Posterior vena cava (tissue), 2 donors: ENCODE results near the gene C2CD4D. TPM values are rescaled to one million over a fixed set of nuclear protein-coding genes. Genes with fewer than 3 reads are reported as not detected.
A peak's percentile ranks its signal among the peaks of the same experiment; 100 is the strongest.
"Not testable (repeated sequence)": the region's sequence is repeated elsewhere in the genome, so short reads cannot be mapped to it uniquely, and the experiment has no call there.

Source experiments
- DNase-seq: peaks from one replicate; pipeline ENCODE4 v3.0.0-alpha.2; 2020; ENCODE audit warnings: low spot score
- intact Hi-C, 2 donors: fragments of 100-400 bp; cut with DNase I; formaldehyde crosslinking; loops; one replicate each; pipeline versions ENCODE4 v1.14.1 to v1.14.2; 2022 to 2023
- total RNA-seq, 2 donors: library from RNA; stranded (reverse); fragmentation: NEBNext Ultra II Directional; extraction: Animal tissue kit (Norgen Biotek cat#: 25700); gene quantifications; one replicate each; pipeline ENCODE4 v1.2.1, GENCODE V29; 2021
- donor health status: DM: yes; HTN: yes; CAD: no.
- donor health status: DM: yes; HTN: yes; CAD: no.

Gene C2CD4D
- total RNA-seq, 2 donors from 2014 or later: not detected

- intact Hi-C loops: no loop called here
- DNase-seq: no peak
Observed at GRCh38 chr1:151860504-151861187, 21.0 kb upstream of the C2CD4D start.

DNA sequence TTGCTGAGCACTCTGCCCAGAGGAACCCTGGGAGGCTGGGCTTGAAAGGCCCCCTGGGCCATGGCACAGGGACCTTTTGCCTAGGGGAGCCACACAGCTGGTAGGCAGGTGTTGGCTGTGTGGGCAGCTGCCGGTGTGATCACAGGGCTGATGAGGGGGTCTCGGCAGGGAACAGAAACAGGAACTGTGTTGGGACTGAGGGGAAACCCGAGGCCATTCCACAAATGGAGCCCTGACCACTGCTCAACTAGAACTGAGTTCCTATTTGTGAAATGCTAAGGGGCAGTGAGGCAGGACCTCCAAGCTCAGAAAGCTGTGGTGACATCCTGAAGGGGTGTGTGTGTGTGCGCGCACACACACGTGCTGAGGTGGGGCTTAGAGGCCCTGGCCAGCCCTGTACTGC, 20.3 kb upstream of the C2CD4D start:
- intact Hi-C loops: no loop called here
- no peak for DNase-seq

- intact Hi-C loops: no loop called here
- no peak for DNase-seq
Observed at GRCh38 chr1:151858886-151859665, 19.5 kb upstream of the C2CD4D start.

DNA sequence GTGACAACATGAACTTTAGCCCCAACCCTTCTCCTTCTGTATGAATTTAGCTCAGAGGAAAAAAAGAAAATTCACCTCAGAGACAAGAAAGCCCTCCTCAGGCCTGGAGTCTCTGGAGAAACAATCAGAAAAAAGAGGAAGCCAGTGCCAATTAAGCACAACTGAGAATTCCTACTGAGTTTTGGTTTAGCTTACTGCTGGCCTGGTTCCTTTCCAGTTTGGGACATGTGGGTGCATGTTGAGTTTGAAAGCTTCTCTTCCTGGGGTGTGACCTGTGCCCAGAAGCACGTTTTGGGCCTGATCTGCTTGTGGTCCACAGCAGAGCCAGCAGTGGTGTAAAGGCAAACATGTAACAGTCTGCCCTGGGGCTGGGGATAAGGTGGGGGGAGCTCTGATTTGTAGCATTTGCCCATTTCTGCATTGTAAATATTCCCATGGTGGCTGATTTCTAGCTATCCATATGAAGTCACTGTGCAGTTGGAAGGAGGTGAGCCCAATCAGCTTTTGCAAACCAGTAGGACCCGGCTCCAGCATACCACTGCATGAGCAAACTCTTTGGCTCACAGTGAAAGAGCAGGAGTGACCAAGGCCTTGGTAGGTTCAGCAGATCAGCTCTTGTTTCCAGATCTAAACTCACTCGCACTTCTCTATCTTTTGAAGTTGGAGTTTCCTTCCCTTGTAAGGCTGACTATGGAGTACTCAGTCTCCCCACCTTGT, 18.6 kb upstream of the C2CD4D start:
- DNase-seq: no peak
- intact Hi-C loops: no loop called here

DNA sequence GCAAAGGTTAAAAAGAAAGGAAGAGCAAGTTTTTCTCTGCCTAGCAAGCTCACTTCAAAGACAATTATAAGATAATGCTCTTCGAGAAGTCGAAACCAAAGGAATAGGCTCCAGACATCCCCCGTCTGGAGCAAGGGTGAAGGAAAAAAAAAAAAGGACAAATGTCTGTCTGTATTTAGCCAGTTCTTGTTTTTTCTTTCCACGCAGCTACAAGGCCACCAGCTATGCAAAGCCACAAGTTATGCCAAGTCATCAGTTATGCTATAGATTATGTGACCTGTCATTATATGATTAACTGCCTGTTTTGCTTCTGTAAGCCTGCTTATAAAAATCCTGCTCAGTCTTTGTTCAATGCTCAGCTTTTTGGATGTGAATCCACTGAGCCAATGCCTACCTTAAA, 16.3 kb upstream of the C2CD4D start:
- intact Hi-C loops: no loop called here

GRCh38 chr1:151855516-151855915, 15.9 kb upstream of the C2CD4D start:
- DNase-seq: peak; percentile 88
- intact Hi-C loops: not testable (repeated sequence)

More for the DNA sequence above, 16.3 kb upstream of the C2CD4D start:
- DNase-seq: no peak

GRCh38 chr1:151854658-151855057, 15.0 kb upstream of the C2CD4D start:
- intact Hi-C loops: no loop called here

DNA sequence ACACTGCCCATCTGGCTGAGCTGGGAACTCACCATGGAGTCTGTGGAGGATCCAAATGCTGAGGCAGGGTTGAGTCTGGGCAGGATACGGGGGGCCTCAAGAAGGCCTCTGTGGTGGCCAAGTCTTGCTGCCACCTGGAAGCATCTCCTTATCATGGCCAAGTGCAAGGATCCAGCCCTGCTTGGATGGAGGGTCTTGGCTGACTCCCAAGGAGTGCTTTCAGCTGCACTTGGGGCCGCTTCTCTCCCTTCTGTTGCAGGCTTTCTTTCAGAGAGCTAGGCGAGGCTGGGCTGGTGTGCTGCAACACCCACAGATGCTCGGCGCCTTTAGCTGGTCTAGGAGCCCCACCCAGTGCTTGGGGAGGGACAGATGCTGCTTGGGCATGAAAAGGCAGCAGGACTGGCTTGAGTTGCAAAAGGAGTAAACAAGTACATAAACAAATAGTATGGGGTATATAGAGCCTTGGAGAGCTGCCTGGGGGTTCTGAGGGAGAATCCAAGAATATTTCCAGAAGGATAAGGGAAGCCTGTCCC, 13.9 kb upstream of the C2CD4D start, which contains the start of gene THEM5:
TSS of gene THEM5 (minus strand) at position 302 of the 533 bp plus-strand sequence. CDS start at position 155, 147 bp downstream.
- DNase-seq: no peak
- intact Hi-C loops: no loop called here

More at GRCh38 chr1:151854658-151855057, 15.0 kb upstream of the C2CD4D start:
- DNase-seq: no peak

- DNase-seq: no peak
- intact Hi-C loops: no loop called here
Observed at GRCh38 chr1:151852733-151853132, 13.1 kb upstream of the C2CD4D start.

DNA sequence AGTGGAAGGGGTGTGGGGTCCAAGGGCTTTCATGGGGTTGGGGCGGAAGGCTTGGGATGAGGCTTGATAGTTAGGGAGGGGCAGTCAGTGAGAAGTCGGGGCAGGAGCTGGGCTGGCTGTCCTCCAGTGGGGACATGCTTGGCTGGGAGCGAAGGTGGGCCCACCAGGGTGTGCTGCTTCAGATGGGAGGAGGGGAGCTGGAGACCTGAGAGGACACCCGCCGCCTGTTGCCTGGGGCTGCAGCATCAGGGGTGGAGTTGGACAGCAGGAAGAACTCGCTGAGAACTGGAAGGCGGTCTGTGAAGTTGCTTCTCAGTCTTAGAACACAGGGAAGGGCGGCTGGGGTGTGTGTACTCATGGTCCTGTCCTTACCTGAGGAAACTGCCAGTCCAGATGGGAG, 12.3 kb upstream of the C2CD4D start:
- intact Hi-C loops: no loop called here
- no peak for DNase-seq

GRCh38 chr1:151849871-151850270, 10.3 kb upstream of the C2CD4D start:
- intact Hi-C loops: no loop called here
- no peak for DNase-seq

DNA sequence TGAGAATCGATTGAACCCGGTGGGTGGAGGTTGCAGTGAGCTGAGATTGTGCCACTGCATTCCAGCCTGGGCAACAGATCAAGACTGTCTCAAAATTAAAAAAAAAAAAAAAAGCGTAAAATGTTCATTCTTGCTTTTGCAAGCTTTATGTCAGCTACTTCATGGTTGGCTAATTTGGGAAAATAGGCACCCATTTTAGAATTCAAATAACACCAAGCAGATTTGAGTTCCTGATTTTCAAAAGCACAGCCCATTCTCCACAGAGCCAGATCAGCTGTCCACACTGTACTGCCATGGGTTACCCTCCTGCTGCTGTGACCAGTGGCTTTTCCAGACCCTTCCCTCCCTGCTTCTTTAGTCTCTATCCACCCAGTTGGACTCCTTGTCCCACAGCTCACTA, 9.5 kb upstream of the C2CD4D start:
- DNase-seq: no peak
- intact Hi-C loops: no loop called here

GRCh38 chr1:151847867-151848596, 8.4 kb upstream of the C2CD4D start:
- intact Hi-C loops: no loop called here
- no peak for DNase-seq

- intact Hi-C loops: no loop called here
- no peak for DNase-seq
Observed at GRCh38 chr1:151846686-151847237, 7.1 kb upstream of the C2CD4D start.

DNA sequence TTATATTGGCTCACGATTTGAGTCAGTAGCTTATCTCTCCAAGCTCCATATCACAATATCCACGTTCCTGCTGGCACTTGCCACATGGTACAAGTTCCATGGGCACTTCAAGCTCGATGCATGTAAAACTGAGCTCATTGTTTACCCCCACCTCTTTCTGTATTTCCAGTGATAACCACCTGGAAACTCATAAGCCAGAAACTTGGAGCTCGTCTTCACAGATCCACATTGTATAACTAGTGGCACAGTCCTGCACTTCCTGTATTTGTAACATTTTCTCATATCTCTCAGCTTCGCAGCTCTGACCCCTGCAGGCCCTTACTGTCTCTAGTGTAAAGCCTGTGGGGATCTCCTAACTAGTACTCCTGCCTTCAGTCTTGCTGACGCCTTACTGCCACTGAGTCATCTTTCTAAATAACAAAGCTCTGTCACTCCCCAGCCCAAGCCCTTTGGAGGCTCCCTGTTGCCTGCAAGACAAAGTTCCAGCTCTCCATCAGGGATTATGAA, 6.5 kb upstream of the C2CD4D start:
- intact Hi-C loops: no loop called here

GRCh38 chr1:151843398-151843797, 3.8 kb upstream of the C2CD4D start:
- no peak for DNase-seq
- intact Hi-C loops: no loop called here

More for the DNA sequence above, 6.5 kb upstream of the C2CD4D start:
- no peak for DNase-seq

DNA sequence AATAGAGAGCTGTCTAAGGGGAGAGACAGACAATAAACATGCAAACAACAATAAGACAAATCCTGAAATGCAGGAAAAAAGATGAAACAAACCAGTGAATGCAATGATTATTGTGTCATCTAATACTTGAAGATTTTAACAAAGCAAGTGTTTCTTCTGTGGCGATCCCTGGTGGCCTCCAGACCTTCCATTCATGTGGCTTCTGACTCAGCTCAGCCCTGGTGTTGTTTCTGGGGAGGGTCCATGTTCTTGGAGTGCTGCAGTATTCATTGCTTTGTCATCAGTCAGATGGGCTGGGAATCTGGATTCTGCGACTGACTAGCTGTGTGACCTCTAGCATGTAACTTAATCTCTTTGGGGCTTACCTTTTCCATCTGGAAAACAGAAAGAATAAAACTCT, 1.5 kb upstream of the C2CD4D start:
- intact Hi-C loops: no loop called here
- DNase-seq: peak; percentile 2

DNA sequence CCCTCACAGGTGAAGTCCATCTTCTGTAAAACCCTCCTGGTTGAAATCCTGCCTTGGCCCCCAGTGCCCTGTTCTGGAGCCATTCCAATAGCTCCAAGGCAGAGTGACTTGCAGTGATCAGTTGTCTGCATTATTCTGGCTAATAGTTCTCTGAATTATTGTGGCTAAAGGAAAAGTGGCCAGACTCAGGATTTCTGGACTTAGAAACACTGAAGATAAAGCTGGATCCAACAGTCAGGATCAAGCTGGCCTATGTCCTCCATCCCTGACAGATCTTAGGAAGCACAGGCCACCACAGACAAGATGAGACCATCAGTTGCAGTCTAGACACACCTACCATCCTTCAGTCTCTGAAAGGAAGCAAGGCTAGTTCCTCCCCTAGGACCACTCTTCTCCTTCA, 801 bp upstream of the C2CD4D start:
- intact Hi-C loops: no loop called here
- DNase-seq: no peak

DNA sequence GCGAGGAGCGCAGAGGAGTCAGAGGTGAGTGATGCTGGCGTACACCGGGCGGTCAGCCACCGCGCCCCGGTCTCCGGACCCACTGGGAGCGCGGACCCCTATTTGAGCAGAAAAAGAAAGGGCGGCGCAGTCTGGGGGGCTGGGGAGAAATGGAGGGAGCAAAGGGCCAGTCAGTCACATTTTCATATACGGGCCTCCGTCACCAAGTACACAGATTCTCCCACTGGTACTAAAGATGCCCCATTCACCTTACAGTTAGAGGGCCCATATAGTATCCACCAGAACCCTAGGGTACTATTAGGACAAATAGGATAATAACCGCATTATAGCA, 573 bp downstream of the C2CD4D start:
- intact Hi-C loops: loop anchor here in 1 of 2 donors (1.0 kb wide), 1 partner anchor 21 kb away; no protein-coding TSS in a partner anchor
- DNase-seq: no peak
